Spinal cord (tissue), 10 donors: ENCODE data around the gene SEMA7A. TPM values are rescaled to one million over a fixed set of nuclear protein-coding genes. Genes with fewer than 3 reads are reported as not detected.

ENCODE experiments used
- DNase-seq, 6 donors: peaks; one replicate each; pipeline versions ENCODE4 v3.0.0 to v3.0.0-alpha.2; 2013 to 2015; ENCODE audit warnings: low spot score in 6 of 6, low read depth in 4 of 6
- H3K27ac ChIP-seq: one replicate; pipeline ENCODE4 v1.5.1; 2013; ENCODE audit warnings: low read depth, low read length, control low read depth
- H3K27me3 ChIP-seq: one replicate; pipeline ENCODE4 v1.6.1; 2013; ENCODE audit warnings: low read length; ENCODE audit not compliant: control insufficient read depth, insufficient read depth
- H3K36me3 ChIP-seq: one replicate; pipeline ENCODE4 v1.6.1; 2013; ENCODE audit warnings: low read length; ENCODE audit not compliant: control insufficient read depth, insufficient read depth
- H3K4me1 ChIP-seq: one replicate; pipeline ENCODE4 v1.6.1; 2013; ENCODE audit warnings: low read length; ENCODE audit not compliant: control insufficient read depth, insufficient read depth
- H3K4me3 ChIP-seq: one replicate; pipeline ENCODE4 v1.5.1; 2013; ENCODE audit warnings: low read depth, low read length, control low read depth
- H3K9me3 ChIP-seq: one replicate; pipeline ENCODE4 v1.6.1; 2013; ENCODE audit warnings: low read length; ENCODE audit not compliant: control insufficient read depth, insufficient read depth
- WGBS: methylation state at CpG from one replicate; pipeline ENCODE4 v1.1.5; 2013; ENCODE audit warnings: missing lambda C conversion rate; ENCODE audit not compliant: insufficient coverage; 5-methylcytosine and 5-hydroxymethylcytosine counted together
- polyA plus RNA-seq, 2 donors: library from polyadenylated mRNA; unstranded; fragments of 120-200 nt; gene quantifications; one replicate each; pipeline ENCODE4 v1.2.1, GENCODE V29; 2013; ENCODE audit not compliant: insufficient read length in 2 of 2
- total RNA-seq, 2 donors: library from RNA; depleted of rRNA in 1 of 2; stranded (reverse); fragments of 120-200 nt in 1 of 2; fragments of >200 nt in 1 of 2; gene quantifications; one replicate each; pipeline versions ENCODE4 v1.2.3 to v1.2.4, GENCODE V29; 2013 to 2014
- donor health status: healthy.

Gene SEMA7A
- total and polyA plus RNA-seq, 4 donors: 12.3 to 45.1 (median 35.2) TPM

DNA sequence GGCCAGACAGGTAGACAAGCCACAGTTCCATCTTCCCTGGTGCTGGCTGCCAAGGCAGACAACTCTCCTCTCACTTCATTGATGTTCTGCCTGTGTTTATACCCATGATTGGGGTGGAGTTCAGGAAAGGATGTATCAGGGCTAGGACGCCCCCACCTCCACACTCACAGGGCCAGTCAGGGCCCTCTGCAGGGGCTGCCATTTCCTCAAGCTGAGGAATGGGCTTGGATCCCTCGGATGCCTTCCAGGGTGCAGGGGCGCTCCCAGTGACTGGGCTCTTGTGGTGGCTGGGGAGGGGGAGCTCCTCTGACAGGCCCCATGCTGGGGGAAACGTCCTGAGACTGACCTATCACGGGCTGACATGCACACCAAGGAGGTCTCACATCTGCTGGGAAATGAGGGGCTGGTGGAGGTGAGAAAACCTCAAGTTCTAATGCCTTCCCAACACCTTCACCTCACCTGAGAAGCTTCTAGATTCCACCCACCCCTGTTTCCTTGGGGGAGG, 31.4 kb downstream of the SEMA7A start:
- WGBS: 92% methylated on average over 2 of the region's 5 CpGs
- DNase-seq: no peak
- H3K4me3 ChIP-seq: no peak overlapping the region
- H3K27me3 ChIP-seq: peaks cover 2% of the 10 kb centered on the region
- H3K36me3 ChIP-seq: no peaks in the 10 kb centered on the region
- H3K9me3 ChIP-seq: no peaks in the 10 kb centered on the region
- H3K27ac ChIP-seq: no peak overlapping the region
- H3K4me1 ChIP-seq: peaks cover 19% of the 10 kb centered on the region

DNA sequence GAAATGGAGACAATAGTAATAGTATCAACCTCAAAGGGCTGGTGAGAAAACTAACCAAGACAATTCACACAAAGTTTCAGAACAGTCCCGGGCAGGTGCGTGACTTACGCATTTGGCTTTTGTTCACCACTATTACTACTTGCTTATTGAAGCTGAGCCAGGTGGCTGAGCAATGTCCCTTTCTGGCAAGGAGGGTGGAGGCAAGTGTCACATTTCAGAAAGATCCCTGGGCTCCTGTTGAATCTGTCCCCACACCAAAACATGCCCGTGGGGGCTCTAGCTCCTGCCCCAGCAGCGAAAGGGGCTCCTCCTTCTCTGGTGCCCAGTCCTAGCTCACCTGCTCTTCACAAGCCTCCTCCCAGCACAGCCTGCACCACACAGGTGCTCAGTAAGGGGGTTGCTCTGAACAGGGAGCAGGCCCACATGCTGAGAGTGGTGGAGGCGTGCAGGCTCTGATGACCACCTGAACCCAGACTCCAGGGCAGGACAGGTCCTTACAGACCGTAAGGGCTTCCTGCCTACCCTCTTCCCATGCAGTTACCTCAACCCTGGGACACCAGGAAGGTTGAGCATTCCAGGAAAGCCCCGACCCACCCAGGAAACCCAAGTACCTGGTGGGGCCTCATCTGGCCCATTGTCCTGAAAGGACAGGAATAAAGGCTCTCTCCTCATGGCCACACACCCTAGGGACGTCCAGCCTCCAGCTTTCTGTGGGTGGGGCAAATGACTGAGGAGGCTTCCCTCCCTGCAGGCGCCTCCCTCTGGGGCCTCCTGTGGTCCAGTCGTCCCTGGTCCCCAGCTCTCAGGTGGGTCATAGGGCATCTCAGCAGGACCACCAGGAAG, 32.6 kb downstream of the SEMA7A start:
- H3K9me3 ChIP-seq: no peaks in the 10 kb centered on the region
- H3K27ac ChIP-seq: no peak overlapping the region
- peaks cover 12% of the 10 kb centered on the region for H3K4me1 ChIP-seq
- WGBS: 51% methylated on average over 10 of the region's 11 CpGs
- peaks cover 2% of the 10 kb centered on the region for H3K27me3 ChIP-seq
- H3K4me3 ChIP-seq: no peak overlapping the region
- H3K36me3 ChIP-seq: no peaks in the 10 kb centered on the region
- DNase-seq: no peak

DNA sequence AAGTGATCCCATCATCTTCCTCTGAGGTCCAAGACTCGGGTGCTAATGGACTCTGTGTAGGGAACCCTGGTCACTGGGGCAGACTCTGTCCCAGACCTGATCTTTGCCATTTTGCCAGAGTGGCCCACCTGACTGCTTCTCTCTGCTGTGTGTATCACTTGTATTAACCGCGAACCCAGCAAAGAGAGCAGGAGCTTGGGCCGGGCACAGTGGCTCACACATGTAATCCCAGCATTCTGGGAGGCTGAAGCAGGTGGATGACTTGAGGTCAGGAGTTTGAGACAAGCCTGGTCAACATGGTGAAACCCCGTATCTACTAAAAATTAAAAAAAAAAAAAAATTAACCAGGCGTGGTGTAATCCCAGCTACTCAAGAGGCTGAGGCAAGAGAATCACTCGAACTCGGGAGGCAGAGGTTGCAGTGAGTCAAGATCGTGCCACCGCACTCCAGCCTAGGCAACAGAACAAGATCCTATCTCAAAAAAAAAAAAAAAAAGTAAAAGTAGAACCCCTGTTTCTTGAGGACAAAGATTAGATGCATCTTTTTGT, 33.4 kb downstream of the SEMA7A start:
- Histone ChIP-seq H3K36me3 (no peaks in the 10 kb centered on the region), H3K4me1 (peaks cover 12% of the 10 kb centered on the region), H3K27me3 (peaks cover 2% of the 10 kb centered on the region), H3K9me3 (no peaks in the 10 kb centered on the region), H3K4me3 (no peak overlapping the region), H3K27ac (no peak overlapping the region)
- WGBS: 83% methylated on average over 4 of the region's 10 CpGs
- no peak for DNase-seq

DNA sequence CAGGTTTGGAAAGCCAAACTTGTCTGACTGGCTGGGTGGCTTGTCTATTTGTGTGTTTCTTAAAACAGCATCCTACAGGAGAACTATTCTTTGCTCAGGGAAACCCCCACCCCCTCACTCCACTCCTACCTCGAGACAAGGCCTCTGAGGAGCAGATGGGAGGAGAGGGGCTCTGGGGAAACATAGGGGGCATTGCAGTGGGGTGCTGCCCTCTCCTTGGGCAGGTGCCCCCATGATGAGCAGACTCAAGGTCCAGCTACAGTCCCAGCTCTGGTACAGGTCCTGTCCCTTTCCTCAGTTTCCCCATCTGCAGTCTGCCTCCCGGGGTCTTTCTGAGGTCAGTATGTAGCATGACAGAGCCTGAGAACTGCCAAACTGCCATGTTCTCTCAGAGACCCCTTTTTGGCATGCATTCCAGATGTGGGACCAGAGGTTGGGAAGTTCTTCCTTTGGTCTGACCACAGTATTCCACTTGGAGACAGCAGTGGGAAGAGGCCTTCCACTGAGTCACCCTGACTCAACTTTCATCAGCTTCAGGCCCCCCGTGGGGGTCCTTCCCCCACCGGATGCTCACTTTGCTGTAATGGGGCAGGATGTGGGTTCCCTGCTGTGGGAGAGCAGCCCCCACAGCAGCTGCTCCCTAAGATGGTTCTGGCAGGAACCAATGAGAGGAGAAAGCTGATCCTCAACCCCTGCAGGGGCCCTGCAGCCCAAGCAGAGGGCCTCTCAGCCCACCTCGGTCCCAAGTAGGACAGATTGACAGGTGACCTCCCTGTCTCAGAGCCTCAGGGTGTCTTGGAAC, 34.0 kb downstream of the SEMA7A start:
- Histone ChIP-seq H3K4me3 (no peak overlapping the region), H3K27ac (no peak overlapping the region), H3K4me1 (peaks cover 12% of the 10 kb centered on the region), H3K36me3 (no peaks in the 10 kb centered on the region), H3K27me3 (peaks cover 2% of the 10 kb centered on the region), H3K9me3 (no peaks in the 10 kb centered on the region)
- DNase-seq: no peak
- 47% methylated on average over 3 of the region's 5 CpGs for WGBS

DNA sequence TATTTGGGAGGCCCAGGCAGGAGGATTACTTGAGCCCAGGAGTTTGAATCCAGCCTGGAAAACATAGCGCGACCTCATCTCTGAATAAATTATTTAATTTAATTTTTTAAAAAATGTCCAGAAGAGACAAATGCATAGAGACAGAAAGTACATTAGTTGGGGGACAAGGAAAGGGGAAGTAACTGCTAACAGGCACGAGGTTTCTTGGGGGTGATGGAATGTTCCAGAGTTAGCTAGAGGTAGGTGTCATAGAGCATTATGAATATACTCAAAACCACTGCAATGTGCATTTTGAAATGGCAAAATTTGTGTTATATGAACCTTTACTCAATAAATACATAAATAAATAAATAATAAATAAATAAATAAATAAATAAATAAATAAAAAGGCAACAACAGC, 34.7 kb downstream of the SEMA7A start:
- H3K27me3 ChIP-seq: peaks cover 2% of the 10 kb centered on the region
- H3K4me3 ChIP-seq: no peak overlapping the region
- no peak for DNase-seq
- H3K4me1 ChIP-seq: peaks cover 11% of the 10 kb centered on the region
- H3K27ac ChIP-seq: no peak overlapping the region
- no peaks in the 10 kb centered on the region for H3K36me3 ChIP-seq
- WGBS: no CpG with 5 or more reads among the region's 3 CpGs
- no peaks in the 10 kb centered on the region for H3K9me3 ChIP-seq

DNA sequence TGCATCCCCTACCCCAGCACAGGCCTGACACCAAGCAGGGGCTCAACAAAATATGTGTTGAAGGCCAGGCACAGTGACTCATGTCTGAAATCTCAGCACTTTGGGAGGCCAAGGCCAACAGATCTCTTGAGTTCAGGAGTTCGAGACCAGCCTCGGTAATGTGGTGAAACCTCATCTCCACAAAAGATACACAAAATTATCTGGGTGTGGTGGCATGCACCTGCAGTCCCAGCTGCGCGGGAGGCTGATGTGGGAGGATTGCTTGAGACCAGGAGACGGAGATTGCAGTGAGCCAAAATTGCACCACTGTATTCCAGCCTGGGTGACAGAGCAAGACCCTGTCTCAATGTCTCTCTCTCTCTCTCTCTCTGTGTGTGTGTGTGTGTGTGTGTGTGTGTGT, 35.6 kb downstream of the SEMA7A start:
- peaks cover 2% of the 10 kb centered on the region for H3K27me3 ChIP-seq
- no peak for DNase-seq
- WGBS: 100% methylated on average over 2 of the region's 5 CpGs
- no peaks in the 10 kb centered on the region for H3K9me3 ChIP-seq
- H3K4me3 ChIP-seq: no peak overlapping the region
- no peaks in the 10 kb centered on the region for H3K36me3 ChIP-seq
- H3K27ac ChIP-seq: no peak overlapping the region
- H3K4me1 ChIP-seq: peaks cover 3% of the 10 kb centered on the region

DNA sequence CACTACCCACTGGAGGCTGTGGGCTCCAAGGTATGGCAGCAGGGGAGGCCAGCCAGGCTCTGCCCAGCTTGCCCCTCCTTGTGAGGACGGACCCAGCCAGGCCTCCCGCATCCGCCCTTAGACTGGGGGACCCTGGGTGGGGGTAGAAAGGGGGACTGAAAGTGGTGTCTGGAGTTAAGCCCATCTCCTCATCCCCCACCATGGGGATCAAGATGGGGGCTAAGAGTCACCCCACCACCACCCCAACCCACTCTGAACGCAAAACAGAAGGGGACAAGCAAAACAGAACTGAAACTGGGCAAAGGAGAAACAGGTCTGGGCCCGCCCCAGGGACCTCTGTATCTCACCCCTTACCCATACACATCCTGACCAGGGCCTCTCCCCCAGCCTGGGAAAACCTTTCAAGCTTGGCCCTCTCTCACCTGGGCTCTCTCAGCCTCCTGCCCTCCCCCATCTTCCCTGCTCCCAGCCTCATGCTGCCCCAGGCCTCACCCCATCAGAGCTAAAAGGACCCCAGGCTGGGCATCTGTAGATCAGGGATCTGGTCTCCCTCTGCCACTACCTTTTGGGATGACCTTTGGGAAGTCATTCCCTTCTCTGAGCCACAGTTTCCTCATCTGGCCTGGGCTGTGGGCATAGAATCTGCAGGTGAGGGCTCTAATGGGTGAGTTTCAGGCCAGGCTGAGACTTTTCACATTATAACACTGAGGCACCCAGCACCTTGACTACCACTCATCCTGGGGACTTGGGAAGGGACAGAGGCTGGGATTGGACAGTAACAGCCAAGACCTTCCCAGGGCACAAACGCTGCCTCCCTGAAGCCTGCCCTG, 36.3 kb downstream of the SEMA7A start:
- Histone ChIP-seq H3K4me3 (no peak overlapping the region), H3K9me3 (no peaks in the 10 kb centered on the region), H3K27ac (no peak overlapping the region), H3K36me3 (no peaks in the 10 kb centered on the region), H3K27me3 (peaks cover 2% of the 10 kb centered on the region), H3K4me1 (peaks cover 9% of the 10 kb centered on the region)
- DNase-seq: no peak
- WGBS: 93% methylated on average over 3 of the region's 6 CpGs

DNA sequence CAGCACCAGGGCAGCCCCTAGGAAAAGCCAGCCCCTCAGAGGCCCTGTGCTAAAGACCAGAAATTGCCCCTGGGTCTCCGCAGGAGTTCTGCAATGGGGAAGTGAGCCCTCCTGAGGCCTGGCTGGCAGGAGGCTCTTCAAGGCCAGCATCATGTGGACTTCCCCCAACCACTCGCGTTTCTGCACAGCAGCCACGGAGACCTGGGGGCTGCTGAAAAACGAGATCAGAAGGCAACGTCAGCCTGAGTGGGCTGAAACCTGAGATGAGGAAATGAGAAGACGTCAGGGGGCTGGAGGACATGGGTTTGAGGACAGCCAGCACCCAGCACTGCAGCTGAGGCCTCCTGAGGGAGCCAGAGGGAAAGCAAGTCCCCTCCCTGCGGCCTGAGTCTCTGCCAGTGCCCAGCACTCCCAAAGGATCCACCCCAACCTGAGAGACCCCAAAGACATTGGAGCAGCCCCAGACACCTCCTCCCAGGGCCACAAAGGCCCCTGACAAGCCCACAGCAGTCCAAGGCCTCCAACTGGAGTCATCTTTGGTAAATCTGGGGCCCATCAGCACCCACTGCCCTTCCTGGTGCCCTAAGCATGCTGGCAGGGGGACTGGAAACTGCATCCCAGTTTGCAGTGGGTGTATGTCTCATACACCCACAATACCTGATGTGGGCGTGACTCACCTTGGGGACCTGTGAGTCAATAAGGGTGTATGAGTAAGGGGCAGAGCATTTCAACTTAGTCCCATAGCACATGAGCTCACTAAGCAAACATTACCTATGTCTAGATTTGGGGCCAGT, 37.1 kb downstream of the SEMA7A start:
- 40% methylated on average over 8 of the region's 9 CpGs for WGBS
- no peaks in the 10 kb centered on the region for H3K9me3 ChIP-seq
- H3K27ac ChIP-seq: no peak overlapping the region
- peaks cover 17% of the 10 kb centered on the region for H3K4me1 ChIP-seq
- no peak for DNase-seq
- peaks cover under 1% of the 10 kb centered on the region for H3K27me3 ChIP-seq
- H3K4me3 ChIP-seq: no peak overlapping the region
- no peaks in the 10 kb centered on the region for H3K36me3 ChIP-seq
